Lung (tissue), 12 donors: Measurements from ENCODE around the gene TMEM250. TPM values are rescaled to one million over a fixed set of nuclear protein-coding genes. Genes with fewer than 3 reads are reported as not detected.
"Not testable (repeated sequence)": the region's sequence is repeated elsewhere in the genome, so short reads cannot be mapped to it uniquely, and the experiment has no call there.

Experiments
- ATAC-seq: fragments of 200-7000 bp; cut with Tn5 transposase; one replicate; pipeline ENCODE4 v1.9.1; 2020; ENCODE audit warnings: moderate number of reproducible peaks; ENCODE audit not compliant: insufficient read depth, low FRiP score
- DNase-seq, 3 donors: peaks; one replicate each; pipeline ENCODE4 v3.0.0-alpha.2; 2013 to 2017
- H3K27ac ChIP-seq, 2 donors: one replicate each; pipeline ENCODE4 v1.5.1; 2013; ENCODE audit warnings: mild to moderate bottlenecking in 2 of 2, moderate library complexity in 2 of 2, control low read depth in 1 of 2, inconsistent platforms in 1 of 2, low read depth in 1 of 2, low read length in 1 of 2
- H3K27me3 ChIP-seq, 3 donors: one replicate each; pipeline ENCODE4 v1.5.1; 2013; ENCODE audit warnings: low read length in 2 of 3; ENCODE audit not compliant: control insufficient read depth in 3 of 3, insufficient read depth in 3 of 3
- H3K36me3 ChIP-seq, 4 donors: one replicate each; pipeline ENCODE4 v1.5.1; 2013; ENCODE audit warnings: low read length in 4 of 4, mild to moderate bottlenecking in 1 of 4, moderate library complexity in 1 of 4; ENCODE audit not compliant: control insufficient read depth in 4 of 4, insufficient read depth in 4 of 4
- H3K4me1 ChIP-seq, 5 donors: one replicate each; pipeline ENCODE4 v1.5.1; 2013; ENCODE audit warnings: low read length in 5 of 5, mild to moderate bottlenecking in 2 of 5, moderate library complexity in 1 of 5; ENCODE audit not compliant: control insufficient read depth in 5 of 5, insufficient read depth in 5 of 5
- H3K4me3 ChIP-seq: one replicate; pipeline ENCODE4 v1.5.1; 2013; ENCODE audit warnings: mild to moderate bottlenecking, control low read depth, moderate library complexity
- H3K9ac ChIP-seq, 2 donors: one replicate each; pipeline ENCODE4 v1.5.1; 2013; ENCODE audit warnings: low read length in 2 of 2, control low read depth in 1 of 2; ENCODE audit not compliant: insufficient read depth in 1 of 2
- H3K9me3 ChIP-seq, 4 donors: one replicate each; pipeline ENCODE4 v1.5.1; 2013; ENCODE audit warnings: low read length in 3 of 4, mild to moderate bottlenecking in 1 of 4, moderate library complexity in 1 of 4; ENCODE audit not compliant: control insufficient read depth in 4 of 4, insufficient read depth in 3 of 4
- CTCF ChIP-seq: IDR thresholded peaks from 2 replicates; pipeline ENCODE4 v1.5.1; 2012; ENCODE audit warnings: mild to moderate bottlenecking; ENCODE audit errors: control extremely low read depth, extremely low read depth
- WGBS, 2 donors: extraction: QIAGEN DNeasy Blood & Tissue Kit; methylation state at CpG; one replicate each; pipeline ENCODE4 v1.1.7; 2013; 5-methylcytosine and 5-hydroxymethylcytosine counted together
- polyA plus RNA-seq, 2 donors: library from polyadenylated mRNA; stranded (reverse); fragments of 200-250 nt; gene quantifications; one replicate each; pipeline ENCODE4 v1.2.1, GENCODE V29; 2013
- total RNA-seq, 2 donors: library from RNA; depleted of rRNA in 1 of 2; stranded (reverse); fragments of >200 nt in 1 of 2; gene quantifications; one replicate each; pipeline ENCODE4 v1.2.1, GENCODE V29; 2014 to 2021
- donor health status: control.
- donor health status: control.
- donor health status: Bipolar disorder and iron deficiency.
- donor health status: healthy.
- donor health status: DM: yes; HTN: yes; CAD: no.

TMEM250 gene
- total and polyA plus RNA-seq, 4 donors: 13.0 to 47.9 (median 27.2) TPM

GRCh38 chr9:136104916-136105315 is 13.8 kb downstream of the TMEM250 start:
- 51 to 74% methylated on average over 6 of the region's 6 CpGs for WGBS, 2 donors
- TF ChIP-seq CTCF: no peak

GRCh38 chr9:136104488-136104800 is 14.2 kb downstream of the TMEM250 start:
- Histone ChIP-seq H3K27ac (no peak overlapping the region), H3K4me3 (no peak overlapping the region), H3K4me1 (peaks cover 3 to 35% (median 9%) of the 10 kb centered on the region in 5 donors), H3K27me3 (peaks cover 0 to 3% (median 0%) of the 10 kb centered on the region in 3 donors), H3K9me3 (no peaks in the 10 kb centered on the region), H3K9ac (no peak overlapping the region), H3K36me3 (no peaks in the 10 kb centered on the region)
- WGBS, 2 donors: 56 to 89% methylated on average over 1 of the region's 1 CpG
- ATAC-seq (no peak), DNase-seq (no peak)
- no peak for TF ChIP-seq CTCF

More at GRCh38 chr9:136104916-136105315, 13.8 kb downstream of the TMEM250 start:
- no peaks in the 10 kb centered on the region for H3K36me3 ChIP-seq
- DNase-seq: no peak
- H3K27me3 ChIP-seq: peaks cover 0 to 3% (median 0%) of the 10 kb centered on the region in 3 donors
- no peak overlapping the region for H3K9ac ChIP-seq
- H3K9me3 ChIP-seq: no peaks in the 10 kb centered on the region
- H3K27ac ChIP-seq: no peak overlapping the region
- no peak overlapping the region for H3K4me3 ChIP-seq
- no peak for ATAC-seq
- peaks cover 5 to 36% (median 9%) of the 10 kb centered on the region in 5 donors for H3K4me1 ChIP-seq

GRCh38 chr9:136103651-136104487 is 14.8 kb downstream of the TMEM250 start:
- peaks cover 0 to 29% (median 9%) of the 10 kb centered on the region in 5 donors for H3K4me1 ChIP-seq

GRCh38 chr9:136101615-136102074 is 17.0 kb downstream of the TMEM250 start:
- H3K27me3 ChIP-seq, DNase-seq, H3K27ac ChIP-seq, H3K9ac ChIP-seq, H3K4me3 ChIP-seq, ATAC-seq, H3K36me3 ChIP-seq, H3K9me3 ChIP-seq: not testable (repeated sequence)
- 90 to 96% methylated on average over 11 to 15 of the region's 27 CpGs for WGBS, 2 donors
- peaks cover 0 to 20% (median 6%) of the 10 kb centered on the region in 5 donors for H3K4me1 ChIP-seq

More at GRCh38 chr9:136103651-136104487, 14.8 kb downstream of the TMEM250 start:
- H3K9ac ChIP-seq: no peak overlapping the region
- 67 to 77% methylated on average over 33 to 34 of the region's 34 CpGs for WGBS, 2 donors
- H3K36me3 ChIP-seq: no peaks in the 10 kb centered on the region
- ATAC-seq (no peak), DNase-seq (no peak)
- H3K9me3 ChIP-seq: no peaks in the 10 kb centered on the region
- no peak overlapping the region for H3K27ac ChIP-seq
- H3K27me3 ChIP-seq: peaks cover 0 to 3% (median 0%) of the 10 kb centered on the region in 3 donors
- no peak overlapping the region for H3K4me3 ChIP-seq
- no peak for TF ChIP-seq CTCF
